Gastroesophageal sphincter (tissue), 3 donors: ENCODE results near the gene CACNA1C.
"Not testable (repeated sequence)": the region's sequence is repeated elsewhere in the genome, so short reads cannot be mapped to it uniquely, and the experiment has no call there.

Experiments
- EP300 ChIP-seq: sonication (generic); formaldehyde crosslinking; IDR thresholded peaks from one replicate; pipeline ENCODE4 v1.6.1; 2017; ENCODE audit warnings: antibody characterized with exemption, mild to moderate bottlenecking
- POLR2A ChIP-seq, 2 donors: fragments of 450-650 bp; IDR thresholded peaks; one replicate each; pipeline ENCODE4 v1.6.1; 2017; ENCODE audit warnings: antibody characterized with exemption in 2 of 2, mild to moderate bottlenecking in 2 of 2, moderate library complexity in 1 of 2
- TF ChIP-seq, protein P1 (sequence below), 4 experiments: fragments of 200-600 bp in 2 of 4; fragments of 450-650 bp in 2 of 4; sonication (generic) in 1 of 4; IDR thresholded peaks; one replicate each; pipeline ENCODE4 v1.5.1; 2017 to 2019; ENCODE audit warnings: antibody characterized with exemption in 4 of 4, mild to moderate bottlenecking in 2 of 4, moderate library complexity in 2 of 4

- TF ChIP-seq, protein P1, sequence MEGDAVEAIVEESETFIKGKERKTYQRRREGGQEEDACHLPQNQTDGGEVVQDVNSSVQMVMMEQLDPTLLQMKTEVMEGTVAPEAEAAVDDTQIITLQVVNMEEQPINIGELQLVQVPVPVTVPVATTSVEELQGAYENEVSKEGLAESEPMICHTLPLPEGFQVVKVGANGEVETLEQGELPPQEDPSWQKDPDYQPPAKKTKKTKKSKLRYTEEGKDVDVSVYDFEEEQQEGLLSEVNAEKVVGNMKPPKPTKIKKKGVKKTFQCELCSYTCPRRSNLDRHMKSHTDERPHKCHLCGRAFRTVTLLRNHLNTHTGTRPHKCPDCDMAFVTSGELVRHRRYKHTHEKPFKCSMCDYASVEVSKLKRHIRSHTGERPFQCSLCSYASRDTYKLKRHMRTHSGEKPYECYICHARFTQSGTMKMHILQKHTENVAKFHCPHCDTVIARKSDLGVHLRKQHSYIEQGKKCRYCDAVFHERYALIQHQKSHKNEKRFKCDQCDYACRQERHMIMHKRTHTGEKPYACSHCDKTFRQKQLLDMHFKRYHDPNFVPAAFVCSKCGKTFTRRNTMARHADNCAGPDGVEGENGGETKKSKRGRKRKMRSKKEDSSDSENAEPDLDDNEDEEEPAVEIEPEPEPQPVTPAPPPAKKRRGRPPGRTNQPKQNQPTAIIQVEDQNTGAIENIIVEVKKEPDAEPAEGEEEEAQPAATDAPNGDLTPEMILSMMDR (IDR thresholded peaks at IDR 0.05): not testable (repeated sequence)
- not testable (repeated sequence) for TF ChIP-seq EP300; POLR2A (IDR thresholded peaks at IDR 0.05)
Observed at GRCh38 chr12:2135661-2136418, 83.1 kb downstream of the CACNA1C start.
